GM18909 (cell line): Measurements from ENCODE around the gene NPY2R.

Experiments used
- ATAC-seq: cut with Tn5 transposase; IDR thresholded peaks from one replicate; pipeline ENCODE4 v1.9.1; 2021; ENCODE audit warnings: mild to moderate bottlenecking; ENCODE audit not compliant: unreplicated experiment, poor library complexity

Gene NPY2R, protein sequence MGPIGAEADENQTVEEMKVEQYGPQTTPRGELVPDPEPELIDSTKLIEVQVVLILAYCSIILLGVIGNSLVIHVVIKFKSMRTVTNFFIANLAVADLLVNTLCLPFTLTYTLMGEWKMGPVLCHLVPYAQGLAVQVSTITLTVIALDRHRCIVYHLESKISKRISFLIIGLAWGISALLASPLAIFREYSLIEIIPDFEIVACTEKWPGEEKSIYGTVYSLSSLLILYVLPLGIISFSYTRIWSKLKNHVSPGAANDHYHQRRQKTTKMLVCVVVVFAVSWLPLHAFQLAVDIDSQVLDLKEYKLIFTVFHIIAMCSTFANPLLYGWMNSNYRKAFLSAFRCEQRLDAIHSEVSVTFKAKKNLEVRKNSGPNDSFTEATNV

DNA sequence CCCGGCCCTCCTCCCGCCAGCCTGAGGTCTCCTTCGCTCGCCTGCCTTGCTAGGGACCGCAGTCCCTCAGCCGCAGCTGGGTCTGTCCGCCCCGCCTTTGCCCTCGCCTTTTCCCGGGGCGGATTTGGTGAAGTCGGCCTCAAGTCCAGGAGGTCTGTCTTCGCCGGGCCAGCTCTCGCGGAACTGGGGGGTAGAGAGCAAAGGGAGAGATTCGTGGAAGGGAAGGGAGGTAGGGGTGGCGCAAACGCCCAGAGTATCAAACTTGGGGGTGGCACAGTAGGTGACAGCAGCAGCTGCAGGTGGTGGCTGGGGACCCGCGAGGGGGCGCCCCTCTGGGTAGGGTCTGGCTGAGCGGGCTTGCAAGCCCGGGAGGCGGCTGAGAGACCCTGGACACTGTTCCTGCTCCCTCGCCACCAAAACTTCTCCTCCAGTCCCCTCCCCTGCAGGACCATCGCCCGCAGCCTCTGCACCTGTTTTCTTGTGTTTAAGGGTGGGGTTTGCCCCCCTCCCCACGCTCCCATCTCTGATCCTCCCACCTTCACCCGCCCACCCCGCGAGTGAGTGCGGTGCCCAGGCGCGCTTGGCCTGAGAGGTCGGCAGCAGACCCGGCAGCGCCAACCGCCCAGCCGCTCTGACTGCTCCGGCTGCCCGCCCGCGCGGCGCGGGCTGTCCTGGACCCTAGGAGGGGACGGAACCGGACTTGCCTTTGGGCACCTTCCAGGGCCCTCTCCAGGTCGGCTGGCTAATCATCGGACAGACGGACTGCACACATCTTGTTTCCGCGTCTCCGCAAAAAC, at the start of gene NPY2R:
TSS of gene NPY2R (plus strand) at position 379 of the 797 bp plus-strand sequence. CDS start 5,304 bp downstream, outside the sequence.
- ATAC-seq: no peak

DNA sequence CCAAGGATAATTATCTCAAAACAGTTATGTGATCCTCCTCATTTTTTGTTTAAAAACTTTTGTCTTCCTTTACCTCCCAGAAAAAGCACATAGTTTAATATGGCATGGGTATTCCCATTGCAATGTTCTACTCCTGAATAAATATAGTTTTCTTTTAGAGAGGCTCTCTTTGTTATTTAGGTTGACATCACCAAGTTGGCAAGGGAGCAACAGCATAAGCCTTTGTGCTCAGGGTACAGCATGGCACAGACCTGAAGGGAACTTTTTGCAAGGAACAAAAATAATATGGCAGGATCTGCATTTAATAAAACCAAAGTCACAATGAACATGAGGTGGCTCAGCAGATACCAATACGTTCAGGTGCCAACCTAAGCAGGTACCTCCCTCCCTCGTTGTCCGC, 47.1 kb upstream of the NPY2R start:
- no peak for ATAC-seq

DNA sequence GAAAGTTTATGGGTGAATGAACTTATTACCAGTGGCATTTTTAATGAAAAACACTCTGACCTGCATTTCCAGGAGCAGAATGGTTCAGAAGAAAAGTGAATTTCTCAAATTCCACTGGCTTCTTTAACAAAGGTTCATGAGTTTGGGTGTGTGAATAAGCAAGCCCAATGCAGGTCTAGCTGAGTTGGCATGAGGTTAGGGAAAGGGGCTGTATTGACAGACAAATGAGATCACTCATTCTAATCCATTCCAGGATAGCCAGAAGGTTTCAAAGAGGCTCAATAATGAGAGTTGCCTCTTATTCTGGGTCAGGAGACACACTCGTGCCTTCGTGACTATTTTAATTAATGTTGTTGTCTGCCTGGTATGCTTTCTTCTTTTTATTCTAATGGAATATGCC, 43.7 kb upstream of the NPY2R start:
- ATAC-seq: no peak

DNA sequence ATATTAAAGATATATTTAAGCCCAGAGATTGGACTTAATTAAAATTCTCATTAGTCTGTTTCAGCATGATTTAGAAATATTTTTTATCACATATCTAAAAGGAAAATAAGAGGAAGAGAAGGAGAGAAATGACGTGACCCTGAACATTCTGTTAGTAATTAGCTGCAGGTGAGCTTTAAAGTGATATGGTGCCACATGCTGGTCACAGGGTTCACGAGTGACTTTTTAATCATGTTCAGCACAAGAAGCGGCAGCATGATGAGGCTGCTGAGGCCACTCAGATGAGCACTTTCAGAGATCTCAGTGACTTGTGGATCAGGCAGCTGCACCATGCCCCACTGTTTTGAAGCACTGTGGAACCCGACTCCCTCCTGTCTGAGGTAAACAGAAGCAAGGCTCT, 37.9 kb upstream of the NPY2R start:
- ATAC-seq: no peak

DNA sequence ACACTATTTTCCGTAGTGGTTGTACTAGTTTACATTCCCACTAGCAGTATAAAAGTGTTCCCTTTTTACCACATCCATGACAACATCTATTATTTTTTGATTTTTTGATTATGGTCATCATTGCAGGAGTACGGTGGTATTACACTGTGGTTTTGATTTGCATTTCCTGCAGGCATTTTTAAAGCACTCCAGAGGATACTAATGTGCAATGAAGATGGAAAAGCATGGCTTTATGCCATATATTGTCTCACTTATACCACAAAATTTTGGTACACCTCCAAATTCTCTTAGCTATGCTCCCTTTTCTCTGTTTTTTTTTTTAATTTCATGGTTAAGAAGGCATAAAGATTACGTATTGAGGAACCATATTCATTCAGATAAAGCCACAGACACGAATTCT, 35.1 kb upstream of the NPY2R start:
- ATAC-seq: no peak

DNA sequence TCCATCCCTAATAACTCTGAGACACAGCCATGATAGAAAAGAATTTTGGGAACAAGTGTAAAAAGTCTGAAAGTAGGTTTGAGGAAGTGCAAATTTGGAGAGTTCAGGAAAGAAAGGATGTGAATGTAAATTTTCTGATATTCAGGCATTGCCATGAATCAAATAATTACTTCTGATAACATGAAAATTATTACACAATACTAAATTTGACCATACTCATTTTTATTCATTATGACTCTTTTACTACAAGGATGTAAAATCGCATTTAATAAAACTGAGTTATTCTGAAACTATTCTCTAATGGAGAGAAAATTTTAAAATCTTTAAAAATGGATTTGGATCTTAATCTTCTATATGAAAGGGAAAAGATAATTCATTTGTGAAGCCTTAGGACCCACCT, 33.8 kb upstream of the NPY2R start:
- ATAC-seq: no peak

DNA sequence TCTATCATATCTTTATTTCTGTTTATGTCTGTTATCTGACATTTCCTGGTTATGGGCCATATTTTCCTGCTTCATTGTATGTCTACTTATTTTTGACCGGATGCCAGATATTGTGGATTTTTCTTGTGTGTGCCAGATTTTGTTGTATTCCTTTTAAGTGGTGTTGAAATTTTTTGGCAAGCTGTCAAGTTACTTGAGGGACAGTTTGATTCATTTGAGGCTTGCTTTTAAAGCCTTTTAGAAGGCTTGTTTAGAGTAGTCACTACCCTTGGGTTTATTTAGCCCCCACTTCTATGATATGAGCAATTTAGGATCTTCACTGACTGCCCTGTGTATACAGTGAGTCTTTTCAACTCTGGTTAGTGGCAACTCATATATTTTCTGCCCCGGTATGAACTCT, 29.2 kb upstream of the NPY2R start:
- ATAC-seq: no peak

DNA sequence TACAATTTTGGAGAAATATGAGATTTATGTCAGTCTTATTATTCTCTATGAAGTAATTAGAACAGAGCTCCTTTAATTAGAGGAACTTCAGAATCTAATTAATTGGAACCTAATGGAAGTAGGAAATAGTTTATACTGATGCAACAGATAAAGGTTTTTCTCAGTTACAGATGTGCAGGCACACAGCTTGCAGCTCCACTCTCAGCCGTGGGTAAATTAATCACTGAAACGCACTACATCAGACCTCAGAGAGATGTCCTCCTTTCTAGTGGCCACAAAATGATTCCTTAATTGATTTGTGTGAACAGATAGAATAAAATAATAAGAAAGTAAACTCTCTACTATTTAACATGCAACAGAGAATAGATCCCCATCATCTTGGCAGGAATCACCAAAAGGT, 21.5 kb upstream of the NPY2R start:
- no peak for ATAC-seq

DNA sequence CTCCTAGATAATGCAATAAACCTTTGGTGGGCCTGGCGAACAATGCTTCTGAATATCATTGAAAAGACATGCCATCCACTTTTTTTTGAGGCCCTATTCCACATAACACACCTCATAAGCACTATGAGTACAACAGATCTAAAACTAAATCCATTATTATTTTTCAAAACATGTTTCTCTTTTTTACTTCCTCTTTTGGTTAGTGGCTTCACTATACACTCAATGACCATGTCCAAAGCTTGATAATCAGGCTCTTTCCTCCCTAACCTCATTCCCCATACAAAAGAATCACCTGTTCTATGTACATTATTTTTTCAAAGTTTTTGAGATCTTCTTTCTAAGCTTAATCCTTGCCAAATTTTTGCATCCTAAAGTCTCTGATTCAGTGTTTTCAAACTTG, 20.4 kb upstream of the NPY2R start:
- no peak for ATAC-seq

DNA sequence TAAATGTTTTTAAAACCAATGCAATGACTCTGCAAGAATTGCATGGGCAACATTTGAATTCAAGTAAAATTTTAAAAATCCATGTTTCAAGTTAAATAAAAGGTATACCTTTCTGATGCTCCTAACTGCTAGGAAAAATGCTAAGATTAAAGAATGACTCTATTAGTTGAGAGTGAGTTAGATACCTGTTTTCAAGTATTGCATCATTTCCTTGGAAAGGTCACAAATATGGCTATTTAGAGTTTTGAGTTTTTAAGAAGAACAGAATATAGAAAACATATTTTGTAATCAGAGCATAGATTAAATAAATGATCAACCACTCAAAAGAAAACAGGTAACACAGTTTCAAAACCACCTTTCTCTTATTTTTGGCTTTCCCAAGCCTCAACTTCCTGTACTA, 18.3 kb upstream of the NPY2R start:
- no peak for ATAC-seq

DNA sequence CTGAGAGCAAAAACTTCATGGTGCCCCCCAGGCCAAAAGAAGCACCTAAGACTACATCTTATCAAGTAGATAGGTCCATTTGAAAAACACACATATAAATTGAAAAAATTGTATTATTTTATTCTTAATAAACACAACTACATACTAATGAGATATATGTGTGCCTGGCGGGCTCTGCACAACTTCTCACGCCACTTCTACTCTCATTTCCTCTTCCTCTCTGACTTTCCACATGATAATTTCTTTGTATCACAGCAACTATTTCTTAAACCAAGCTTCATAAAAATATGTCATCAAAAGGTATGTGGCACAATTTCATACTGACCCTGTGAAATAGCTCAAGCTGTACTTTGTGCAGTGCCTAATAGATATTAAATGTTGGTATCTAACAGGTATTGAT, 10.7 kb upstream of the NPY2R start:
- ATAC-seq: no peak

DNA sequence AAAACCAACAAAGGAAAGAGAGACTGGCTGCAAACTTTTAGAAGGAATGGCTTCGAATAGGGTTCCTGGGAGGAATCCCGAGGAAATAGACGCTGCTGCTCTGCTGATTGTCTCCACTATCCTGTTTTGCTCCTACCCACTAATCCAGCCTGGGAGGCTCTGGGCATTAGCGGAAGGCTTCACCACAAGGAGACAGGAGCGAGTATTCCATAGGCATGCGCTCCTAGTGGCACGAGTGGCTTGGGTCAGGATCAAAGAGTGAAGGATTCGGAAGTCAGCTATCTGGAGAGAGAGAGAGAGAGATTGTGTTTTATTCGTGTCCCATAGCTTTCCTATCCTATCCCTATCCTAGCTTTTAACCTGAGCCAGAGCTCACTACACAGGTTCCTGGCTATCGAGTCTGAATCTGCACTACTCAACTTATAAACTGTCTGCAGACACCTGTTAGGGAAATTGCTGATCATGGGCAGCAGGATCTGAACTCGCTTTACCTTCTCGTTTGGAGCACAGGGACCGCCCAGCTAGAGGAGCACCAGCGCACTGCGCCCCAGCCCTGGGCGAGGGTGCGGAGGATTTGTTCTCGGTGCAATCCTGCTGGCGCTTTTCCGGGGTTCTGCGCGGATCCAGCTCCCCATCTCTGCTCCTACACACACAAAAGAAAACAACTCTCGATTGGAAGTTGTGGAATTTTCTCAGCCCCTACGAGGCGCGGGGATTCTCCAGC, 740 bp upstream of the NPY2R start:
- ATAC-seq: no peak

DNA sequence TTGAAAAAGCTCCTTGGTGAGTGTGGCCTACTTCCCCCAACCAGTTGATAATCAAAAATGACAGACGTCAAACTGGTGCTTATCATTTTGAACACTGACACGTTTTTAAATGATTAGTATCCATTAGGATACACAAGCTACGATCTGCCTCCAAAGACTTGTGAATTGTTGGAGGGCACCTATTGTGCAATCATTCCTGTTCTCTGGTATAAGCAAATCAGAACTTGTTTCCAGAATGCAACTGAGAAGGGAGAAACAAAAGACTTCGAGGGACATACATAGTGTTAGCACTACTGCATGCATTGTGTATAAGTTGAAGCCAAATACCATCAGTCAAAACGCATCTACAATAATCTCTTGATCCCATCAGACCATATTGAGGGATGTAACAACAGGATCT, 11.6 kb downstream of the NPY2R start:
- no peak for ATAC-seq

DNA sequence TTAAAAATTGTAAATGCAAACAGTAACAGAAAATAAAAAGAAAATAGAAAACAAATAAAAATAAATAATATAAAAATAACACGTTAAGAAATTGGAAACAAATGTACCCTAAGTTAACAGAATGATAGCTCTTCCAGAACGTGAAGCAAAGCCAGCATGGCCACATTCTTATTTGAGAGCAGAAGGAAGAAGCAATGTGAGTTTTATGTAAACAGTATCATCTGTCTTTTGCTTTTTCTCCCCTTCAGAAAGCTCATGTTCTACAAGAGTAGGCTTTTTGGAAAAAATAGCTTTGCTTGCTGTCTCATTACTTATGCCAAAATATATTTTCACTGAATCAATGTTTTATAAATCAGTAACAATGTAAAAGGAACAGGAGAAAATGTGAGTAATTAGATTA, 18.7 kb downstream of the NPY2R start:
- ATAC-seq: no peak

DNA sequence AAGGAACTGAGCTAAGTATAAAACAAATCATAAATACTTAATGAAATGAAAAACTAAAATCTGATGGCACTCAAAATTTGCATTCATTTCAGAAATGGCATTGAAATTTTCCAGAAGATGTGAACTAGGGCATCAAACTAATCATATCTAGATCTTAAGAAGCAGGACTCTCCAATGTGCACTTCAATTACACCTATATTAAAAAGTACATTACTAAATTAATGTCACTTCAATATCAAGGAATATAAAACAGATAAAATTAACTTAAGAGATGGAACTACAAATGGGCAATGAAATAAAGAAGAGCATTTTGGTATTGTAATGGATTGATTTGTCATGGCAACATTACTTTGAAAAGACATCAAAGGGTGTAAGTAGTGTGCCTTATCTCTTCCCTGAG, 20.3 kb downstream of the NPY2R start:
- no peak for ATAC-seq

DNA sequence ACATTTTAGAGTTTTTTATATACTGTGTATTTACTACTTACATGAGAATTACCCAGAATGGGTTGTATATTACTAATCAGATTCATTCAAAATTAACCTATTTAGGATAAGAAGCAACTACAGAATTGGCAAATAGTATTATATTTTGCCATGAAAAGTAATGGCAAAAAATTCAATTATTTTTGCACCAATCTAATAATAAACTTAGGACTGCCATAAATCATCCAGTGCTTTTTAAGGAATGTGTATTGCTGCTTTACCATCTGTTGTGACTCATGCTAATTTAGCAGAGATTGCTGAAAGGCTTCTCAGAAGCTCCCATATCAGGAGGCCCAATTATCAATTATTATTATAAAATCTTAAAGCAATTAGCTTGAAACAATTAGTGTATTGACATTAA, 24.0 kb downstream of the NPY2R start:
- ATAC-seq: no peak

DNA sequence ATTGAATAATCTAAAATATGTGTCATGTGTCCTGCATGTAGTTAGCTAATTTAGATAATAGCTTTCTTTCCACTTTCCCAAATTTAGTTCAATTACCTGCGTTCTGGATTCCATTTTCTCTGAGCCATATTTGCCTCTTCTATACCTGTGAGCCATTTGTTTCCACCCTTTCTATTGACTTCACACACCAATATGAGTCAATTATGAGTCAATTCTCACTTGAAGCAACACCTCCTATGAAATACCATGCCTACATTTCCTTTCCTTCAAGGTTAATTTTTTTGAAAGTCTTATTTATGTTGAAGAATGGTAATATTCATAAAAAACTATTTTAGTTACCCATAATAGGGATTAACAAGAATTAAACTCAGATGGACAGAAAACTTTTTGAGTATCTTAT, 25.8 kb downstream of the NPY2R start:
- ATAC-seq: no peak

DNA sequence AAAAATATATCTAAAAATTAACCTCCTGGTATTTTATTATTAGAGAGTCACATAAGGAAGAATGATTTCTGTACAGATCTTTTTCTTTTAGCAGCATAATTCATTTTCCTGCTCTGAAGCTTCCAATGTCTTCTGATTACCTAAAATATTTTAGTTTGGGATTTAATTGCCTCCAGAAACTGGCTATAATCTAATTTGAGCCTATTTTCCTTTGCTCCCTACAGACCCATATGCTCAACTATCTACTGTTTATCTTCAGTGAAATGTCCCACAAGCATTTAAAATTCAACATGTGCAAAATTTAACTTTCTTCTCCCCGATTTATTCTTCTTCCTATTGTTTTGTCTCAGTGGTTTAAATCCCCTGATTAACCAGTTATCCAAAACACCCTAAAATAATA, 29.1 kb downstream of the NPY2R start:
- ATAC-seq: no peak

DNA sequence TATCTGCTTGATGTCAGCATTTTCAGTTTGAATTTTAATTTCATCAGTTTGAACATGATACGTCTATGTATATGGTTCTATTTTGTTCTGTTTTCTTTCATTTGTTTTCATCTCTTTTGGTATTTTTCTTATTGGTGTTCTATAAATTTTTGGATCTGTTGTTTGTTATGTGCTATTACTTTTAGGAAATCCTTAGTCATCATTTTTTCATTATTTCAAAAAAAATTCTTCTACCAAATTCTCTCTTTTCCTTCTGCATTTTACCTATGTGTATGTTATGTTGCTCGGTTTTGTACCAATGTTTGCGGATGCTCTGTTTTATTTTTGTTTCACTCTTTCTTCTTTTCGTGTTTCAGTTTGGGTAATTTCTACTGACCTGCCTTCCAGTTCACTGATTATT, 32.8 kb downstream of the NPY2R start:
- ATAC-seq: no peak

DNA sequence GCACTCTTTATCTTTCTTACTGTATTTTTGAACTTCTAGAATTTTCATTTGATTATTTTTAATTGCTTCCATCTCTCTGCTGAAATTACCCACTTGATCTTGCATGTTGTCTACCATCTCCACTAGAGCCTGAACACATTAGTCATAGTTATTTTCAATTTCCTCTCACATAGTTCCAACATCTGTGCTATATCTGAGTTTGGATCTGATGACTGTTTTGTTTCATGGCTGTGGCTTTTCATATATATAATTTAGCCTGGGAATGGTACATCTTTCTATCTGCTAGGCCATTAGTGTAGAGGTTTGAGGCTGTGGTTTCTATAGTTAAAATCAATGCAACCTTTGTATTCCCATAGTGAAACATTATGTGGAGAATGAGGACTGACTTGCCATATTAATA, 33.2 kb downstream of the NPY2R start:
- no peak for ATAC-seq

DNA sequence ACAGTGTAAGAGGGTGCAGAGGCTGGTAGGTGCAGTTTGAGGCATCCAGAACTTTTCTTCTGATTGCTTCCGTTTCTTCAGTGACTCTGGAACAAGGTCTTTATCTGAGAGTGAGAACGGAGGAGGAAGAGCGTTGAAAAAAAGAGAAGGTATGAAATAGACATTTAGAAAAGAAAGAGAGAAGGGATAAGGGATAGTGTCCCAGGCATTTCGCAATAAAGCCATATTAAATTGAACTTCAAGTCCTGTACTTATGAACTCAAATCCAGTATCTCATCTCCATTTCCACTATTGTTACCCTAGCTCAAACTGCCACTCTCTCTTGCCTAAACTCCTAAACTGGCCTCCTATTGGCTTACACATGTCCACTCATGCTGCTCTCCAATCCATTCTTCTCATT, 36.7 kb downstream of the NPY2R start:
- no peak for ATAC-seq
